HG03520 (cell line): ENCODE data around the gene CLTB.

ENCODE experiments used
- ATAC-seq: cut with Tn5 transposase; IDR thresholded peaks from one replicate; pipeline ENCODE4 v1.9.1; 2021; ENCODE audit warnings: mild to moderate bottlenecking, moderate library complexity; ENCODE audit not compliant: unreplicated experiment

The CLTB gene

DNA sequence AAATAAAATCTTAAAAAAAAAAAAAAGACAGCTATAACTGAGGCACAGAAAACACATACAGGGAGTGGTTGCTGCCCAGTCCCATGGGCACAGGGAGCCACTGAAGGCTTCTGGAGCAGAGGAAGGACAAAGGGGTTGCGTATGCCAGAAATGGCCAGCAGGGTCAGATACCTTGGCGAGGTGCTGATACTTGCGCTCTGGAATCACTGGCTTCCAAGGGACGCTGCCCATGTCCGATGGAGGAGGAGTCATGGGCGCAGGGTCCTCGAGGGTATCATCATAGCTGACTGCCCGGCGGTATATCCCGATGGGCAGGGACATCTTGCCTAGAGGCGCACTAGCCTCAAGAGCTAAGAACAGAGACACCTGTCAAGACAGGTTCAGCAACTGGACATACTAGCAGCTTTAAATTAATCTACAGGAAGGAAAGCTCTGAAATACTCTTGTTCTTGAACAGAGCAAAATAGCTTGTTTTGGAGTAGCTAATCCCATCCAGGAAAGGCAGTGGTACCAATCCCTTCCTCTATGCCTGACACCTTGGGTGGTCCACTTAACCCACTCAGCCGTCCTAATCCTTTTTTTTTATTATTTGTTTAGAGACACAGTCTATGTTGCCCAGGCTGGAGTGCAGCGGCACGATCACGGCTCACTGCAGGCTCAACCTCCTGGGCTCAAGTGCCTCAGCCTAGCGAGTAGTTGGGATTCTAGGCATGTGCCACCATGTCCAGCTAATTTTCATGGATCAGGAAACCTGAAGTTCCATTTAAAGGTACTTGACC lies 60.8 kb downstream of the CLTB start:
- ATAC-seq: no peak

DNA sequence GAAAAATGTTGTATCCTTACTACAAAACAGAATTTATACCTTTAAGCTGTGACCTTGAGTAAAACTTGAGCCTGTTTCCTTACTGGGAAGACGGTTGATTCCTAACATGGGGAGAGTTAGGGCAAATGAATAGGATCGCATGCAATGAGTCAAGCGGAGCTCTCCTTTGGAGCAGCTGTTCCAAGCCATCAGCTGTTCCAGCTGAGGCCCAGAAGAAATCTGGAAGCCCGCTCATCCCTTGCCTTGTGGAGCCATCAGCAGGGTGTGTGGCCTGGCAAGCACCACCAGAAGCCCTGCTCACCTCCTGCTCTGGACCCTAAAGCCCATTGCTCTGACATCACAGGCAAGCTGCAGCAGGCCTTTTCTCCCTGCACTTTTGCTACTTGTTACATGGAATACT lies 62.8 kb downstream of the CLTB start:
- ATAC-seq: no peak

DNA sequence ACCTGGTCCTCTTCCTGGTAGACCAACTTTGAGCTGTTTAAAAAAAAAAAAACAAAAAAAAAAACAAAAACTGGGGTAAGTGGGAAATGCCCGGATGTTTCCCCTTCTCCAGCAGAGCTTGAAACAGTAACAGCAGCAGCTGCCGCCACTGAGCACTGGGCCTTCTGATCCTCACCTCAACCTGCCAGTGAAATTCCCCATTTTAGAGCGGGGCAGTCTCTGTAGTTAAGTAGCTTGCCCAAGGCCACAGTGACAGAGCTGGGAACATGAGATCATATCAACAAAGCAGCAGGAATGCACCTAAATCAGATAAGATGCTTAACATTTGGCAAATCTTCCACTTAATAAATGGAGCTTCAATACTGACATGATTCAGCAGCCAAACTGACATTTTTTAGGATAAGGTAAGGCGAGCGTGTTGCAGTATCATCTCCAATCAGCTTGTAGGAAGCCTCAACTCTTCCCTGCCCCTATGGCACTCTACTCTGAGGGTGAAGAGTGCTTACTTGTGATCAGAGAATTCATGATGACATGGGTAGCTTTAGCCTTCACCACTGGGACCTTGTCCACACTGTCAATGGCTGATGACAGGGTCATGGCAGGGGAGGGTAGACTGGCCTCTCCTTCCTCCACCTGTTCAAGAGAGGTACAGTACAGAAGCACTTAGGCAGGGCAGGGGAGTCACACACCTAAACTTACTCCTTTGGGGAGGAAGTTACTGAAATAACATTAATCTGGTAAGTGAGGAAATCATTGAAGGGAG lies 64.0 kb downstream of the CLTB start:
- no peak for ATAC-seq

DNA sequence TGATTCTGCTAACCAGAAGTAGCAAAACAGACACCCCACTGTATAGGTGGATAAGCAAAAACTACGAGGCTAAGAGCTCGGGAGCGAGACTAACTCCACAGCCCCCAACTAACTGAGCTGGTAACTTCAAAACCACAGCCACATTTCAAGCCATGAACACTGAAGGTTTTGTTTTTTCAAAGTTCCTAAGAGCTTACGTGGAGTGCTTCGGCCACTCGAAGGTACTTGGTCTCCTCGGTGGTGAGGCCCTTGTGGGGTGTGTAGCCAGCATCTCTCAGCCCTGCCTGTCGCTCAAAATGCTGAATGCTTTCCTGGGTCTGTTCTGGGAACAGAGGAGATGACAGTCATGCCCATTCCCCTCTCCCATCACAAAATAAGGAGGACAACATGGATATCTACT lies 65.9 kb downstream of the CLTB start:
- no peak for ATAC-seq

DNA sequence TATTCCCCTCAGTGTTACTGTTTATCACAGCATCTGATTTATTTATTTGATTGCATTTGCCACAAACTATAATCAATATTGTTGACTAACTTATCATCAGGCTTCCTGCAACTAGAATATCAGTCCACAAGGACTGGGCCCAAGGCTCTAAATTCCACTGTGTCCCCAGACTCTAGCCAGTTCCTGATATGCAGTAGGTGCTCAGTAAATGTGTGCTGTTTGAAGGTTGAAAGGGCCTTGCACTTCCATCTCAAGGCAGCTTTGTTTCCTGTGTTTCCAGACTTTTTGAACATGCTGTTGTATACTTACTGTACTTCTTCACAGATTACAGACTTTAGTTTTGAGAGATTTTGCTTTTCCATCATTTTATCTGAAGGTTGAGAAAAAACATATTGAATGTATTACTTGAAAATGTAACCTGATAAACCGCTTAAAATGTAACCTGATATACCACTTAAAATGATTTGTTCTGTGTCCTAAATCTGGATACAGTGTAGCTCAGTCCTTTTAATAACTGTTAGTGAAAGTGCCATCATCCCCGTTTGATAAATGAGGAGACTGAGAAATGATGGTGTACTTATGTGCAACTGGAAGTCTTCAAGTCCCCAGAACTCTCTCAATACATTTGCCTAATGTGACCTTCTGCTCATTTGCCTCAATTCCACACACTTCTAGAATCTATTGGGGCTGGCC lies 73.4 kb downstream of the CLTB start:
- no peak for ATAC-seq
